ENCODE data around the gene SUCLG1.
"Not testable (repeated sequence)": the region's sequence is repeated elsewhere in the genome, so short reads cannot be mapped to it uniquely, and the experiment has no call there.

The SUCLG1 gene

DNA sequence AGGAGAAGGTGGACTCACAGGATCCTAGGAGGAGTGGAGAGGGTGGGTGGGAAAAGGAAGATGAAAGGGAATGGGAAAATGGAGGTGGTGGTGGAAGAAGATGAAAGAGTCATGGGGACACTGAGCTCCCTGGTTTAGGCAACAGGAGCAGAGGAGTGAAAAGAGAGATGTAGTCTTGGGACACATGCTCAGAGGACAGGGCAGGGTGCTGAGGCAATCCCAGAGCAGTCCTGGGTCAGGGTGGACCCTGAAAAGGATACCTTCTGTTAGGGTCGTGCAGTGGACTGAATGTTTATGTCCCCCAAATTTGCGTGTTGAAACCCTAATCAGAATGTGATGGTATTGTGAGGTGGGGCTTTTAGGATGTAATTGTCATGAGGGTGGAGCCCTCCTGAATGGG is 37.9 kb downstream of the SUCLG1 start:
- no peak for DNase-seq (ENCODE audit: low read depth in 3 of 3)

DNA sequence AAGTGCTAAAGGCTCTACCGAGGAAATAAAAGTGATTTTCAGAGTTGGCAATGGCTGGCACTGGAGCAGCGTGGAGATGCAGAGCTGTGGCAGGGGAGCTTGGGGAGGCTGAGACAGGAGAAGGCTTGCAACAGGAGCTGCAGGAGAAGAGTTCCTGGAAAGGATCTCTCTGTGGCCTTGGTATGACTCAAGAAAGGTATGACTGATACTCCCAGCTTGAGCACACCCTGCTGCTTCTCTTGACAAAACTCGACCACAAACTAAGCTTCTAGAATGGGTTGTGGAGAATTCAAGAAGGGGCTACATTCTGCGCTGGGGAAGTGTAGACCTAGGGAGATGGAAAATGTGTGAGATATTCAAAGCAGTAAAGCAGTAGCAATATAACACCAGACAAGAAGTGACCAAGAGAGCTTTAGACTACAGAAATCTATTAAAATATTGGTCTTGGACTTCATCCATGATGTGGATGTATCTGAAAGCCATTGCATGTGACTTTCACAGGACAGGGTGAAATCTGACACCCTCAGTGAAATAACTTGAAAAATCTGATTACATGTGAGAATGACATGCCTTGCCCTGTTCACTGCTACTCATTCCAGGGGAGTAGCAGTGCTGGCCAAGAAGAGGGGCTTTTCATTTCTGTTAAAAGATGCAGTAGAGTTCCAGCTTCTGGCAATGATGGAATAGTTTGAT is 41.5 kb downstream of the SUCLG1 start:
- DNase-seq (ENCODE audit: low read depth in 3 of 3), result no peak

DNA sequence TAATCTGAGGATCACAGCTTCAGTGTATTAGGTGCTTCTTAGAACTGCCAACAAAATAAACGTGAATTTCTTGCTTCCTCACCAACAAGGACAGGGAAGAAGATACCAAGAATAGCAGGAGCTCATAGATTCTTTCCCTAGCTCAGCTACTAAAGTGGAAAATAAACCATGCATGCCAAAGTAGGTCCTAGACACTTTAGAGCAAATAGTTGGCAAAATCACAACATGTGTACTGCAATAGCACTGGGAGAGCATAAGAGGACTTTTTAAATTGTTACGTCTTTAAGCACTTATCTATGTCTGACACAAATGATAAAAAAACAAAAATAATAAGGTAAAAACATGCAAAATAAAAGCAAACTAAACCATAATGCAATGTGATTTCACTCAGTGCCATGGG is 49.5 kb downstream of the SUCLG1 start:
- DNase-seq (ENCODE audit: low read depth in 3 of 3), result no peak

DNA sequence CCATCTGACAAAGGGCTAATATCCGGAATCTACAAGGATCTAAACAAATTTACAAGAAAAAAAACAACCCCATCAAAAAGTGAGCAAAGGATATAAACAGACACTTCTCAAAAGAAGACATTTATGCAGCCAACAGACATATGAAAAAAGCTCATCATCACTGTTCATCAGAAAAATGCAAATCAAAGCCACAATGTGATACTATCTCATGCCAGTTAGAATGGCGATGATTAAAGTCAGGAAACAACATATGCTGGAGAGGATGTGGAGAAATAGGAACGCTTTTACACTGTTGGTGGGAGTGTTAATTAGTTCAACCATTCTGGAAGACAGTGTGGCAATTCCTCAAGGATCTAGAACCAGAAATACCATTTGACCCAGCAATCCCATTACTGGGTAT is 57.0 kb downstream of the SUCLG1 start:
- not testable (repeated sequence) for DNase-seq (ENCODE audit: low read depth in 3 of 3)

DNA sequence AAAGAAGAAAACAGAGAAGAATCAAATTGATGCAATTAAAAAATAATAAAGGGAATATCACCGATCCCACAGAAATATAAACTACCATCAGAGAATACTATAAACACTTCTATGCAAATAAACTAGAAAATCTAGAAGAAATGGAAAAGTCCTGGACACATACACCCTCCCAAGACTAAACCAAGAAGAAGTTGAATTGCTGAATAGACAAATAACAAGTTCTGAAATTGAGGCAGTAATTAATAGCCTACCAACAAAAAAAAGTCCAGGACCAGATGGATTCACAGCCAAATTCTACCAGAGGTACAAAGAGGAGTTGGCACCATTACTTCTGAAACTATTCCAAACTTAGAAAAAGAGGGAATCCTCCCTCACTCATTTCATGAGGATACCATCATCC is 59.2 kb downstream of the SUCLG1 start:
- not testable (repeated sequence) for DNase-seq (ENCODE audit: low read depth in 3 of 3)

DNA sequence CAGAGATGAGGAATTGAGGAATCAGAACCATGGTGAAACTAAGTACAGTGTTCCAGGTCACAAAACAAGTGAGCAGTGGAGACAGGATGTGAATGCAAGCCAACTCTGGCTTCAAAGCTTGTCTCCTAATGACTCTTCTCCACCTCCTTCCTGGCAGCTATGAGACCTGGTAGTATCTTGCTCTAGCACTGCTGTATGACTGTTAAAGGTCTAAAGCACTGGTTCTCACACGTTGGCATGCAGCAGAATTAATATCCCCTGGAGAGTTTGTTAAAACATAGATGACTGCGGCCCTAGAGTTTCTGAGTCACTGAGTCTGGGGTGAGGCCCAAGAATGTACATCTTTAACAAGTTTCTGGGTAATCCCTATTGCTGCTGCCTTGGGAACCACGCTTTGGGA is 63.3 kb downstream of the SUCLG1 start:
- DNase-seq (ENCODE audit: low read depth in 3 of 3), result no peak

DNA sequence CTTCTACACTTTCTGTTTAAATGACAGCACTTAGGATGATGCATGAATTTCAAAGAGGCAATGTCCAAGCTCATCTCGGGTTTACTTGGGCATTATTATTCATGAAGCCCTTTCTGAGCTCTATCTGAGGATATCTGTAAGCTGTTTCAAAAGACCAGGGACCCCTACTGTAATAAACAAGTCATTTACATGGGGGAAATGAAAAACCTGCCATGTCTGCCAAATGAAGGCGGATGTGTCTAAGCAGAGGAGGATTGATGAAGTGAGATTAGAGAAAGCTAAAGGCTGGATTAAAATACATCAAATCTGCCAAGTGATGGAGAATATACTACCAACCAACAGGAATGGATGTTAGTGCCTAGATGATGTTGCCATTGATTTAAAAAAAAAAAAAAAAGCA is 64.5 kb downstream of the SUCLG1 start:
- no peak for DNase-seq (ENCODE audit: low read depth in 3 of 3)

DNA sequence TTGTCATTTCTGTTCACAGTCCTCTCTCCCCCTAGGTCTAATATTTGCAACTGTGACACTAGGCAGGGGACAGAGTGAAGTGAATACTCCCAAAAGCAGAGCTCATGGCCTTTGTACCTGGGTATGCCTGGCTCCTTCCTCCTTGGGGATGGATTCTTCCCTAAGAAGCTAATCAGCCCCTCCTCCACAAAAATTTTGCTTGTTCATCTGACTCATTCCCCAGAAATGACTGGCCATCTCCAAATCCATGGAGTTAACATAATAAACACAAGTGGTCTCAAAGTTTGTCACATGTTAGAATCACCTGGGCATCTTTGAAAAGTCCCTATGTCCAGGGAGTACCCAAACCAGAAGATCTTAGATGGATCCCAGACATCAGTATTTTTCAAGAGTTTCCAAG is 65.3 kb downstream of the SUCLG1 start:
- no peak for DNase-seq (ENCODE audit: low read depth in 3 of 3)

DNA sequence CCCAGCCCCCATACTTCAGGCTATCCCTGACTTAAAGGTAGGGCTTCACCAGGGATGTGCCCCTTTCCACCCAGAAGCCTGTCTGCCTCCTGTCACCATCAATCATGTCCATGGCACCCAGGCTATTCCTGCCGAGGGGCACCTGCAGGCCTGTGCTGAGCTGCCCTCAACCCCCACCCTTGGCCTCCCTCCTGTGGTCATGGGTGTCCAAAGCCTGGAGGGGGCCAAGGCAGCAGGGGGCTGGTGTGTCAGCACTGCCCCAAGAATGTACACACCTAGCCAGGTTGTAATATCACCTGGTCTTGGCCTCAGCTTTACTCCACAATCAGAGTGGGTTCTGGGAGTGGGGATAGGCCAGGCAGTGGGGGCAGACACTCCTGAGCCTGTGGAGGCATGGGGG is 69.3 kb downstream of the SUCLG1 start:
- DNase-seq (ENCODE audit: low read depth in 3 of 3), result no peak

DNA sequence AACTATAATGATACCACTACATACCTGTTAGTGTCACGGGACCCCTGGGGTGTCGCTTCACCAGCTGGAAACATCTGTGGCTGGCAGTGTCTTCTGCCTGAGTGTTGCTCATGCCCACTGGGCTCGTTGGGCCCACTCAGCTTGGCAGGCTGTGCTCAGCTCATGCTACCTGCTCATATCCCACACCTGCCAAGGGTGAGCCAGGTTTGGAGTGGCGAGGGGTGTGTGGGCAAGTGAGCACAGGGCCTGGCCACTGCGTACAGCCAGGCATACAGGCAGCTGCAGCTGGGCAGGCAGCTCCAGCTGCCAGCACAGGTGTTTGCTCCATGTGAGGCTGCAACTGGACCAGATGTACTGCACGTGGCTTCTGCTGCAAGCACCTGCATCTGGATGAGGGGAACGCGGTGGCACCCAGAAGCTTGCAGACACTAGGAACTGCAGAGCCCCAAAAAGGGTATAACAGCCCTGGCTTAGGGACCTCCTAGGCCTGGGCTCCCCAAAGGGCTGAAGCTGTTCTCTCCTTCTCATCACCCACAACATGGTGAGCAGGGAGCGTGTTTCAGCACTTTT is 70.1 kb downstream of the SUCLG1 start:
- no peak for DNase-seq (ENCODE audit: low read depth in 3 of 3)

DNA sequence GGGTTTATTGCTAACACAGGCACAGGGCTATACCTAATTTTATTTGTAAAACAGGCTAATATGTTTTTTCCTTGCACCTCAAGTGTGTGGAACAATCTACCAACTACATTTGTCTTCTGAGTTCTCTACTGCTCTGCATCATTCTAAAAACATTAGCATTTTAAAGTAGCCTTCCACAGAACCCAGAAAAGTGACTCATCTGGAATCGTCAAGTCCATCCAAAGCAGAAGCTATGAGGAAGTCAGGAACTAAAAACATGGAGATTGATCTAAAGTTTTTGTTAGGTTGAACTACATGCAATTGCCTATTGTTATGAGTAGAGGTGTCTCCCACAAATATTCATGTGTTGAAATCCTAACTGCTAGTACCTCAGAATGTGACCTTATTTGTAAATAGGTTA is 70.9 kb downstream of the SUCLG1 start:
- DNase-seq (ENCODE audit: low read depth in 3 of 3), result no peak

DNA sequence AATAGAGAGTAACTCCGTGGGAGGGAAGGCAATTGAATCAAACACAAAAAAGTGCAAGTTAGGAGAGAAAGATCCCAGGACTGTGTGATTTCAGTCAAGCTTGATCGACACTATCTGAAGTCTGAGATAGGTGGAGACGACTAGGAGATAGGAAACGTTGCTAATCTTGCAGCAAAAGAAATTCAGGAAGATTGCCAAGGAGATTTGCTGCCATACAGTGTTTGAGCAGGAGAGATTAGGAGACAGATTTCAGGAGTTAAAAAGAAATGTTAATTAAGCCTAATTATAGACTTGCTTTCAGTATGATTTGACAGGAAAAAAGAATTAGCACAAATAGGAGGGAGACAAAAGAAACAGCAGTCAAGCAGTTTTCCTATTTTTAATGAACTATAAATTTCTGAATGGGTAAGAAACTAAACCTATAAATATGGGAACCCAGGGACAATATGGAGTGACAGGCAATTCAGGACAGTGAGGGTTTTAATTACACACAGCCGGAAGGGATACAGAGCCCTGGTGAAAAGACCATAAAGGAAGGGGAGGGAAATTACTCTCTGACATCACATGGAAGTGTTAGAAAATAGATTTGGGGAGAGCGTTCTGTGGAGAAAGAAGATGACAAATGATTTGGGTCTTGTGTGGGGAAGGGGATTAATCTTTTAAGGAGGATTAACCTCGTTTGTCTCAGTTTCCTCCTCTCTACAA is 72.6 kb downstream of the SUCLG1 start:
- DNase-seq (ENCODE audit: low read depth in 3 of 3), result no peak

DNA sequence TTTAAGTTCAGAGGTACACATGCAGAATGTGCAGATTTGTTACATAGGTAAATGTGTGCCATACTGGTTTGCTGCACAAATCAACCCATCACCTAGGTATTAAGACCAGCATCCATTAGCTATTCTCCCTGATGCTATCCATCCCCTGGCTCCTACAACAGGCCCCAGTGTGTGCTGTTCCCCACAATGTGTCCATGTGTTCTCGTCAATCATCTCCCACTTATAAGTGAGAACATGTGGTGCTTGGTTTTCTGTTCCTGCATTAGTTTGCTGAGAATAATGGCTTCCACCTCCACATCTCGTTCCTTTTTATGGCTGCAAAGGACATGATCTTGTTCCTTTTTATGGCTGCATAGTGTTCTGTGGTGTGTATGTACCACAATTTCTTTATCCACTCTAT is 75.8 kb downstream of the SUCLG1 start:
- no peak for DNase-seq (ENCODE audit: low read depth in 3 of 3)

DNA sequence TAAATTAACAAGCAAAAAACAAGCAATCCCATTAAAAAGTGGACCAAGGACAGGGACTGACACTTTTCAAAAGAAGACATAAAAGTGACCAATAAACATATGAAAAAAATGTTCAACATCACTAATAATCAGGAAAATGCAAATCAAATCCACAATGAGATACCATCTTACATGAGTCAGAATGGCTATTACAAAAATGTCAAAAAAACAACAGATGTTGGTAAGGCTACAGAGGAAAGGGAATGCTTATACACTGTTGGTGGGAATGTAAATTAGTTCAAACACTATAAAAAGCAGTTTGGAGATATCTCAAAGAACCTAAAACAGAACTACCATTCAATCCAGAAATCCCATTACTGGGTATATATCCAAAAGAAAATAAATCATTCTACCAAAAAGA is 78.2 kb downstream of the SUCLG1 start:
- no peak for DNase-seq (ENCODE audit: low read depth in 3 of 3)

DNA sequence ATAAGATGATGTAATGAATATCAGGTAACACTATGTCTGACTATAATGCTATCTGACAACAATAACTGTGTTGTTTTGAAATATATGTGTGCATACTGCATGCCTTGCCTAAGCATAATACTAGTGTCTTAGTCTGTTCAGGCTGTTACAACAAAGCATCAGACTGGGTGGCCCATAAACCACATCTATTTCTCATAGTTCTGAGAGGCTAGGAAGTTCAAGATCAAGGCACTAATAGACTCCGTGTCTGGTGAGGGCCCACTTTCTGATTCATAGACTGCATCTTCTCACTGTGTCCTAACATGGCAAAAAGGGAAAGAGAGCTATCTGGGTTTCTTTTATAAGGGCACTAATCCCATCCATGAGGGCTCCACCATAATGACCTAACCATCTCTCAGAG is 80.1 kb downstream of the SUCLG1 start:
- DNase-seq (ENCODE audit: low read depth in 3 of 3), result no peak

DNA sequence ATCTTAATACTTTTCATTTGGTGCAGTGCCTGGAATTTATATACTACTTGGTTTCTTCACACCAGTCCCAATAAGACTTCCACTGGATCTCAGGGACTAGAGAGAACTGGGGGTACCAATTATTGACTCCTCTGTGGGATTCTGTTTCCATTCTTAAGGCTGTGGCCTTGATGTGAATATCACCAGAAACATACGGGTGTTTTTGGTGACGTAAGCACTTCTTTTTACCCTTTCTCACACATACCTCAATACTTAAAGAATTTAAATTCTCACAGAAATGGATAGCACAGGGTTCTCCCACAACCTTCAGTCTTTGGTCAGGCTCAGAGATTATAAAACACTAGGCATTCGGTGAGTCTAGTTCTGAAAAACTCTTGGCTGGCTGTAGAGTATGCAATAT is 84.1 kb downstream of the SUCLG1 start:
- DNase-seq (ENCODE audit: low read depth in 3 of 3), result no peak

DNA sequence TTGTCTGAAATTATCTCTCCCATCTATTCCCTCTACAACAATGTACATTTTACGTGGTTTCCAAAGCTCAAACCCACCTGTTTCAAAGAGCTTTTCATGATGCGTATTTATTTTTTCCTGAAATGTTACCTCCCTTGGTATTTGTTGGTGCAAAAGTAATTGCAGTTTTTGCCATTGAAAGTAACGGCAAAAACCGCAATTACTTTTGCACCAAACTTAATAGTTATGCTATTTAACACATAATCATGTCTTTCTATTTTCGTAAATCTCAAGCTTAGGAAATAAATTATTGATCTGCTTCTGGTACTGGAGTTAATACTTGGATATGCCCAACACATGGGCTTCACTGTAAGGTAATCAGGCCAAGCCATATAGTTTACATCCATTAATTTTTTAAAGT is 85.2 kb downstream of the SUCLG1 start:
- DNase-seq (ENCODE audit: low read depth in 3 of 3), result no peak
